ENCODE data around the gene PXK. TPM values are rescaled to one million over a fixed set of nuclear protein-coding genes. Genes with fewer than 3 reads are reported as not detected.
"Not testable (repeated sequence)": the region's sequence is repeated elsewhere in the genome, so short reads cannot be mapped to it uniquely, and the experiment has no call there.

Gene PXK
- total RNA-seq, 2 donors from 2014 or later, result 9.3 to 11.4 TPM

GRCh38 chr3:58336135-58336882, 3.6 kb downstream of the PXK start:
- Histone ChIP-seq H3K36me3 (no peaks in the 10 kb centered on the region), H3K4me3 (no peak overlapping the region), H3K27me3 (no peaks in the 10 kb centered on the region), H3K27ac (no peak overlapping the region), H3K9me3 (no peaks in the 10 kb centered on the region), H3K4me1 (no peaks in the 10 kb centered on the region), H3K9ac (ENCODE audit: low read depth in 2 of 2, low read length in 2 of 2) (no peak overlapping the region)
- TF ChIP-seq CTCF (IDR thresholded peaks at IDR 0.05), result no peak
- intact Hi-C loops (cut with DNase I), result loop anchor here (10.0 kb wide), 1 partner anchor 298 kb away; no protein-coding TSS in a partner anchor
- DNase-seq, result no peak

GRCh38 chr3:58337190-58337589, 4.5 kb downstream of the PXK start:
- Histone ChIP-seq H3K27me3 (no peaks in the 10 kb centered on the region), H3K9ac (ENCODE audit: low read depth in 2 of 2, low read length in 2 of 2) (no peak overlapping the region), H3K4me3 (no peak overlapping the region), H3K27ac (no peak overlapping the region), H3K36me3 (no peaks in the 10 kb centered on the region), H3K4me1 (no peaks in the 10 kb centered on the region), H3K9me3 (no peaks in the 10 kb centered on the region)
- DNase-seq, result no peak
- no peak for TF ChIP-seq CTCF (IDR thresholded peaks at IDR 0.05)
- intact Hi-C loops (cut with DNase I), result loop anchor here (10.0 kb wide), 1 partner anchor 298 kb away; no protein-coding TSS in a partner anchor

- not testable (repeated sequence) for H3K9me3 ChIP-seq; H3K4me1 ChIP-seq; DNase-seq; H3K36me3 ChIP-seq; H3K27me3 ChIP-seq; H3K9ac ChIP-seq (ENCODE audit: low read depth in 2 of 2, low read length in 2 of 2); H3K4me3 ChIP-seq; H3K27ac ChIP-seq
- intact Hi-C loops (cut with DNase I), result loop anchor here (10.0 kb wide), 1 partner anchor 296 kb away; no protein-coding TSS in a partner anchor
Measured at GRCh38 chr3:58339146-58339545, 6.5 kb downstream of the PXK start.

GRCh38 chr3:58340594-58341244, 8.0 kb downstream of the PXK start:
- Histone ChIP-seq H3K4me1 (no peaks in the 10 kb centered on the region), H3K4me3 (no peak overlapping the region), H3K27me3 (no peaks in the 10 kb centered on the region), H3K27ac (no peak overlapping the region), H3K36me3 (no peaks in the 10 kb centered on the region), H3K9ac (ENCODE audit: low read depth in 2 of 2, low read length in 2 of 2) (no peak overlapping the region), H3K9me3 (no peaks in the 10 kb centered on the region)
- no peak for TF ChIP-seq CTCF (IDR thresholded peaks at IDR 0.05)
- no peak for DNase-seq
- intact Hi-C loops (cut with DNase I), result no loop called here

GRCh38 chr3:58341376-58341775, 8.7 kb downstream of the PXK start:
- H3K27me3 ChIP-seq, result no peaks in the 10 kb centered on the region
- H3K4me3 ChIP-seq, result no peak overlapping the region
- no peak overlapping the region for H3K9ac ChIP-seq (ENCODE audit: low read depth in 2 of 2, low read length in 2 of 2)
- H3K27ac ChIP-seq, result no peak overlapping the region
- no peaks in the 10 kb centered on the region for H3K36me3 ChIP-seq
- intact Hi-C loops (cut with DNase I), result no loop called here
- no peaks in the 10 kb centered on the region for H3K4me1 ChIP-seq
- no peak for TF ChIP-seq CTCF (IDR thresholded peaks at IDR 0.05)
- no peaks in the 10 kb centered on the region for H3K9me3 ChIP-seq
- no peak for DNase-seq

GRCh38 chr3:58342676-58343075, 10.0 kb downstream of the PXK start:
- no peaks in the 10 kb centered on the region for H3K9me3 ChIP-seq
- H3K9ac ChIP-seq (ENCODE audit: low read depth in 2 of 2, low read length in 2 of 2), result no peak overlapping the region
- DNase-seq, result no peak
- intact Hi-C loops (cut with DNase I), result no loop called here
- no peak overlapping the region for H3K4me3 ChIP-seq
- no peak for TF ChIP-seq CTCF (IDR thresholded peaks at IDR 0.05)
- no peaks in the 10 kb centered on the region for H3K4me1 ChIP-seq
- H3K27me3 ChIP-seq, result no peaks in the 10 kb centered on the region
- H3K36me3 ChIP-seq, result no peaks in the 10 kb centered on the region
- H3K27ac ChIP-seq, result no peak overlapping the region
